Stimulated activated naive CD8-positive, alpha-beta T cell treated with anti-CD3 and anti-CD28 coated beads, Interleukin-15, amount 100 ng/mL, for 72 hours (primary cell): ENCODE results near the gene ARPIN.
A peak's percentile ranks its signal among the peaks of the same experiment; 100 is the strongest.
"Not testable (repeated sequence)": the region's sequence is repeated elsewhere in the genome, so short reads cannot be mapped to it uniquely, and the experiment has no call there.

ENCODE experiments used
- ATAC-seq: fragments of 150-1000 bp; cut with Tn5 transposase; 2 replicates; pipeline ENCODE4 v1.10.0; 2021; ENCODE audit warnings: mild to moderate bottlenecking, moderate library complexity
- DNase-seq, 2 donors: peaks; one replicate each; pipeline ENCODE4 v3.0.0; 2021 to 2022
- H3K27ac Mint-ChIP-seq, 2 donors: one replicate each; pipeline ENCODE4 v1.8.0; 2022; ENCODE audit warnings: mild to moderate bottlenecking in 2 of 2, mixed read lengths in 2 of 2, moderate library complexity in 2 of 2
- H3K27me3 Mint-ChIP-seq: one replicate; pipeline ENCODE4 v1.8.0; 2022; ENCODE audit warnings: mixed read lengths
- H3K4me1 Mint-ChIP-seq: one replicate; pipeline ENCODE4 v1.8.0; 2022; ENCODE audit warnings: mild to moderate bottlenecking, mixed read lengths
- H3K4me3 Mint-ChIP-seq, 2 donors: one replicate each; pipeline ENCODE4 v1.8.0; 2022; ENCODE audit warnings: mild to moderate bottlenecking in 2 of 2, mixed read lengths in 2 of 2, moderate library complexity in 1 of 2
- H3K9me3 Mint-ChIP-seq, 2 donors: one replicate each; pipeline ENCODE4 v1.8.0; 2022; ENCODE audit warnings: mixed read lengths in 2 of 2

Gene ARPIN

GRCh38 chr15:89912674-89913396 is at the start of gene ARPIN:
Gene ARPIN (minus strand): TSS chr15:89912952. CDS start chr15:89912835, 117 bp downstream.
- no peak within 1 kb of the TSS for H3K27ac Mint-ChIP-seq
- H3K4me3 Mint-ChIP-seq: peak within 1 kb of the TSS; percentile 51 to 58
- ATAC-seq (peak; percentile 82), DNase-seq (peak in 1 of 2 donors; percentile 17)
- H3K4me1 Mint-ChIP-seq: peaks cover 20% of the 10 kb centered on the region
- H3K27me3 Mint-ChIP-seq: peaks cover 65% of the 10 kb centered on the region
- no peaks in the 10 kb centered on the region for H3K9me3 Mint-ChIP-seq

- no peaks in the 10 kb centered on the region for H3K27me3 Mint-ChIP-seq
- DNase-seq: no peak
- no peak overlapping the region for H3K27ac Mint-ChIP-seq
- H3K4me1 Mint-ChIP-seq: no peaks in the 10 kb centered on the region
- H3K9me3 Mint-ChIP-seq: peaks cover 4 to 6% of the 10 kb centered on the region in 2 donors
- ATAC-seq: no peak
- no peak overlapping the region for H3K4me3 Mint-ChIP-seq
Measured at GRCh38 chr15:89958107-89958805, 45.5 kb upstream of the ARPIN start.

- not testable (repeated sequence) for ATAC-seq, H3K9me3 Mint-ChIP-seq, DNase-seq, H3K4me1 Mint-ChIP-seq, H3K27me3 Mint-ChIP-seq, H3K27ac Mint-ChIP-seq, H3K4me3 Mint-ChIP-seq
Measured at GRCh38 chr15:89955449-89955998, 42.8 kb upstream of the ARPIN start.

- peaks cover 4 to 6% of the 10 kb centered on the region in 2 donors for H3K9me3 Mint-ChIP-seq
- no peak overlapping the region for H3K4me3 Mint-ChIP-seq
- ATAC-seq (no peak), DNase-seq (no peak)
- no peak overlapping the region for H3K27ac Mint-ChIP-seq
- peaks cover 6% of the 10 kb centered on the region for H3K4me1 Mint-ChIP-seq
- no peaks in the 10 kb centered on the region for H3K27me3 Mint-ChIP-seq
Measured at GRCh38 chr15:89954541-89954940, 41.8 kb upstream of the ARPIN start.

- ATAC-seq (no peak), DNase-seq (no peak)
- H3K4me1 Mint-ChIP-seq: peaks cover 6% of the 10 kb centered on the region
- H3K27me3 Mint-ChIP-seq: no peaks in the 10 kb centered on the region
- H3K27ac Mint-ChIP-seq: no peak overlapping the region
- no peak overlapping the region for H3K4me3 Mint-ChIP-seq
- no peaks in the 10 kb centered on the region for H3K9me3 Mint-ChIP-seq
Measured at GRCh38 chr15:89948796-89949195, 36.0 kb upstream of the ARPIN start.

GRCh38 chr15:89947385-89947784 is 34.6 kb upstream of the ARPIN start:
- H3K27me3 Mint-ChIP-seq: no peaks in the 10 kb centered on the region

GRCh38 chr15:89946681-89947299 is 34.0 kb upstream of the ARPIN start:
- no peak for DNase-seq
- Mint-ChIP-seq H3K27me3 (no peaks in the 10 kb centered on the region), H3K9me3 (no peaks in the 10 kb centered on the region), H3K27ac (no peak overlapping the region), H3K4me3 (no peak overlapping the region), H3K4me1 (no peaks in the 10 kb centered on the region)
- ATAC-seq: no peak

More at GRCh38 chr15:89947385-89947784, 34.6 kb upstream of the ARPIN start:
- Mint-ChIP-seq H3K4me3 (no peak overlapping the region), H3K9me3 (no peaks in the 10 kb centered on the region), H3K27ac (no peak overlapping the region), H3K4me1 (peaks cover under 1% of the 10 kb centered on the region)
- ATAC-seq: no peak
- no peak for DNase-seq

GRCh38 chr15:89943721-89944120 is 31.0 kb upstream of the ARPIN start:
- H3K4me3 Mint-ChIP-seq, DNase-seq, H3K27me3 Mint-ChIP-seq, H3K4me1 Mint-ChIP-seq, ATAC-seq, H3K27ac Mint-ChIP-seq, H3K9me3 Mint-ChIP-seq: not testable (repeated sequence)

- Mint-ChIP-seq H3K9me3 (no peaks in the 10 kb centered on the region), H3K27ac (no peak overlapping the region), H3K27me3 (peaks cover 14% of the 10 kb centered on the region), H3K4me3 (no peak overlapping the region), H3K4me1 (peaks cover 27% of the 10 kb centered on the region)
- ATAC-seq: no peak
- DNase-seq: no peak
Measured at GRCh38 chr15:89939910-89940309, 27.2 kb upstream of the ARPIN start.

GRCh38 chr15:89939377-89939776 is 26.6 kb upstream of the ARPIN start:
- not testable (repeated sequence) for H3K9me3 Mint-ChIP-seq, H3K4me3 Mint-ChIP-seq, ATAC-seq, DNase-seq, H3K27ac Mint-ChIP-seq
- H3K4me1 Mint-ChIP-seq: peaks cover 27% of the 10 kb centered on the region
- H3K27me3 Mint-ChIP-seq: peaks cover 14% of the 10 kb centered on the region

- ATAC-seq (no peak), DNase-seq (no peak)
- Mint-ChIP-seq H3K4me1 (peaks cover 27% of the 10 kb centered on the region), H3K27ac (no peak overlapping the region), H3K4me3 (no peak overlapping the region), H3K27me3 (peaks cover 15% of the 10 kb centered on the region), H3K9me3 (no peaks in the 10 kb centered on the region)
Measured at GRCh38 chr15:89937365-89938350, 24.9 kb upstream of the ARPIN start.

GRCh38 chr15:89936786-89937265 is 24.1 kb upstream of the ARPIN start:
- Mint-ChIP-seq H3K9me3 (no peaks in the 10 kb centered on the region), H3K4me1 (peaks cover 27% of the 10 kb centered on the region), H3K4me3 (no peak overlapping the region), H3K27ac (no peak overlapping the region), H3K27me3 (peaks cover 22% of the 10 kb centered on the region)
- no peak for ATAC-seq
- DNase-seq: no peak

- H3K4me3 Mint-ChIP-seq: no peak overlapping the region
- ATAC-seq (peak; percentile 86), DNase-seq (peak; percentile 7 to 20)
- H3K4me1 Mint-ChIP-seq: peaks cover 27% of the 10 kb centered on the region
- H3K9me3 Mint-ChIP-seq: no peaks in the 10 kb centered on the region
- H3K27me3 Mint-ChIP-seq: peaks cover 22% of the 10 kb centered on the region
- H3K27ac Mint-ChIP-seq: peak overlapping the region in 1 of 2 donors; percentile 42
Measured at GRCh38 chr15:89936051-89936785, 23.5 kb upstream of the ARPIN start.

- Mint-ChIP-seq H3K27ac (no peak overlapping the region), H3K9me3 (no peaks in the 10 kb centered on the region), H3K4me3 (no peak overlapping the region), H3K4me1 (peaks cover 23% of the 10 kb centered on the region), H3K27me3 (peaks cover 14% of the 10 kb centered on the region)
- DNase-seq: no peak
- no peak for ATAC-seq
Measured at GRCh38 chr15:89932880-89933279, 20.1 kb upstream of the ARPIN start.
